Sigmoid colon (tissue), 4 donors: Measurements from ENCODE around the gene FAM24B.

Experiments used
- CTCF ChIP-seq, 4 experiments: fragments of 450-650 bp in 3 of 4; fragments of 200-600 bp in 1 of 4; IDR thresholded peaks; one replicate each; pipeline ENCODE4 v1.5.1; 2016 to 2019; ENCODE audit warnings: antibody characterized with exemption in 4 of 4, mild to moderate bottlenecking in 3 of 4, moderate library complexity in 2 of 4
- POLR2AphosphoS5 ChIP-seq, 4 donors: sonication (generic); formaldehyde crosslinking; IDR thresholded peaks; one replicate each; pipeline ENCODE4 v1.6.1; 2017; ENCODE audit warnings: antibody characterized with exemption in 4 of 4

DNA sequence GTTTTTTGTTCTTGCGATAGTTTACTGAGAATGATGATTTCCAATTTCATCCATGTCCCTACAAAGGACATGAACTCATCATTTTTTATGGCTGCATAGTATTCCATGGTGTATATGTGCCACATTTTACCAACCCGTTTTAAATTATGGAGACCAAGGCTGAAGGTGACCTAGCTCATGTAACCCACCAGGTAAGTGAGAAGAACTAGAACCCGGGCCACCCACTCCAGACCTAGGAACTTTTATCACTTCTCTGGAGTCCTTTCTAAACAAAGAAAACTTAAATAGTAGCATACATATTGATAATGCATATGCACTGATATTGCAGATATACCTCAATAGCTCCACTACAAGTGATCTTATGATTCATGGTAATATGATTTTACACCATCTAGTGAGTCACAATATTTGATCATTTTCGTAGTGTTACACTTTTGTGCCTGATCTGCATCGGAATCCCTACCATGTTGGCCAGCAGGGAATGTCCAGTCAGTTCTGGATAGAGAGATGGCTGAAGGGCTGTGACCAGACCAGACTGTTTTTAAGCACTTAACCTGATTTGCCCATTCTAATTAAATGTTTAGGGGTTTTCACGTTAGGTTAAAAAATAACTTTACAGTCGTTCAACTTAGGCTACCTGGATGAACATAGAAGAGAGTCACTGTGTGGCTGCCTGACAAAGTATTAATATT, 49.0 kb downstream of the FAM24B start:
- no peak for TF ChIP-seq POLR2AphosphoS5 (IDR thresholded peaks at IDR 0.05)
- TF ChIP-seq CTCF (IDR thresholded peaks at IDR 0.05), result no peak
